ENCODE measurements around the gene C1orf52.

The C1orf52 gene

DNA sequence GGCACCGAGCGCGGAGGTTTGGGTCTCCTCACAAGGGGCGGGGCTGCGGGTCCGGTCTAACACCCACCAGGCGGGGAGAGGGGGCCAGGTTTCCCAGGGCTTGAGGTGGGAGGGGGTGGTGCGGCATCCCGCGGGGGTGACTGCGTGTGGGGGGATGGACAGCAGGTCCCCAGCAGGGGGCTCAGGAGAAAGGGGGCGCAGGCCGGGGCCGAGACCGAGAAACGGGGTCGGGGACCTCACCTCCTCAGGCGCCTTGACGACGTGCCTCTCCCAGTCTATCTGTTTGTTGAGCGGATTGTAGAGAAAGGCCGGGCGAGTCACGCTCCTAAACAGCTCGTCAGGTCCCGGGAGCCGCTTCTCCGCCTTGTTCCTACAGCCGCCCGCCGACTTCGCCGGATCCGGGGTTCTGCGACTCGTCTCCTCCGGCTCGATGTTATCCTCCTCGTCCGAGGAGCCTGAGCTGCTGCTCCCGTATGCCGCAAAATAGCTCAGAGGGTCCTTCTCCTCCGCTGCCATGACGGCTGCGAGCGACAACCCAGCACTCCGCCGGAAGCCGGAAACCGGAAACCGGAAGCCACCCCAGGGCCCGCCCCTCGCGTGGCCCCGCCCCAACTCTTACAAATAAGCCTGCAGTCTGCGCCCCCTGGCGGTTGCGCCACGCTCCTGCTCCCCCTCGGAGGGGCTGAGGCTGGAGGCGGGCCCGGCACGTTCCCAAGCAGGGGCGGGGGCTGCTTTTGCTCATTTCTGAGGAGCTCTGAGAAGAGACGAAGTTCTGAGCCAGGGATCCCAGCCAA lies at the start of gene C1orf52:
C1orf52 (minus strand) TSS at position 545 of the 794 bp plus-strand sequence; CDS start at position 516, 29 bp downstream.
- DNase-seq (ENCODE audit: low read depth in 1 of 2, low spot score in 1 of 2), result peak; percentile 89 to 97

DNA sequence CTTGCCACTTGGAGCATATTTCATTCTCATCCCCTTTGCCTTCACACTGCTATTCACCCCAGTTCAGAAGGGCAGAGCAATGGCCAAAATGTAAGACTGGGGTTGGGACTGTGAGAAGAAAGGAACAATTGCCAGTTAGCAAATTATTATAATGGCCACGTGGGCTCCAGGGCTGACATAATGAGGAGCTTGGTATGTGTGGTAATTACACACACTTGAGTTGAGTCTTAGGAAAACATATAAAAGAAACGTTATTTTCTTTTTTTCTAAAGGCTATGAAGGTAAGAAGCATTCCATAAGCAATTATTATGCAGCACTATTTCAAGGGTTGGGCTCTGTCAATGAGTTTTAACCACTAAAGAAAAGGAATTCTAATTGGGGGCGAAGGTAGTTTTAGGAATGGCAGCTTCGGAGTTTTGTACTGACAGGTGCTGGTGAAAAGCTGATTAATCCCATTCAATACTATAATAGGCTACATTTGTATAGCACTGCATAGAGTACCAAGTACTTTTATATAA lies 49.4 kb upstream of the C1orf52 start:
- DNase-seq (ENCODE audit: low read depth in 1 of 2, low spot score in 1 of 2), result no peak

DNA sequence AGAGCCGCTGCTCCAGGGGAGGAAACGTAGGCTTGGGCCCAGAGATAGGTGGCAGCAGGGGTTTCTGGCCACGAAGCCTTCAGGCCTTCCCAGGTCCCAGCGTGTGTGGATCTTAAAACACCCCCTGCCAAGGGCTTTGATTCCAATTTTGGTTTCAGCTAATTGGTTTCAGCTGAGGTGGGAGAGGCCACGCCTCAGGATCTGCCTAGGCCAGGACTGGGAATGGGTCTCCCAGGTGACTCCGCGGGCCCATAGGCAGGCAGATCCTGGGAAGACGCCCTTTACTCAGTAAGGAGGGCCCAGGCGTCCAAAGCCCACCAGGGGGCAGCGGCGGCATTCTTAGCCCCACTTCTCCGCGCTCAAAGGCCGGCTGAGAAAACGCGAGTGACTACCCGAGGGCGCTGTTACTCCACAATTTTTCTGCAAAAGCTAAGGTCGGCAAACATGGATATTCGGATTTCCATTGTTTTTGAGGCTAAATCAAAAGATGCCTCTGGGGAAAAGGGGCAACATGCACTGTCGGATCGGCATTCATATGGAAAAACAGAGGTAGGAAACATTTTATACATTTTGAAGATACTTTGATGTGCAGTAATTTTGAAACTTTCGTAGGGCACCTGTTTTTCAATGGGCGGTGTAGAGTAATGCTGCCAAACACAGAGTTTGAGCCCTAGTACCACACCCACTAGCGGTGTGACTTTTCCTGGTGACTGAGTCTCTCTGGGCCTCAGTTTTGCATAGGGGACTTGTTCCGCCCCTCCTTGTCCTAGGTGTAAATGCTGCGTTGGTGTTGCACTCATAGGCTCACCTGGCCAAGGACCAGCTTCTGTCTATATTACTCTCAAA lies 48.7 kb upstream of the C1orf52 start:
- peak; percentile 22 to 48 for DNase-seq (ENCODE audit: low read depth in 1 of 2, low spot score in 1 of 2)

DNA sequence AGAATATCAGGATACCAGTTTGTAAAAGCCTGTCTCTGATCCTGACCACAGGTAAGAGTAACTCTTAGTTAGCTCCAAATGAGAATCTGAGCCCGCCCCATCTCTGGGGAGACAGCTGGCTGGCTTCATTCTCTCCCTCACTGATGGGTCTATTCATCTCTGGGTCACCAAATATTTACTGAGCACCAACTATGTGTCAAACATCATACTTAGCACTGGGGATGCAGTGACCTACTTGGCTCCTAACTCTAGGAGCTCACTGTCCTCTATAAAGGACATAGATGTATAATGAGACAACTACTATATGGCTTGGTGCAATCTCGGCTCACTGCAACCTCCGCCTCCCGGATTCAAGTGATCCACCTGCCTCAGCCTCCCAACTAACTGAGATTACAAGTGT lies 46.8 kb upstream of the C1orf52 start:
- DNase-seq (ENCODE audit: low read depth in 1 of 2, low spot score in 1 of 2), result no peak

DNA sequence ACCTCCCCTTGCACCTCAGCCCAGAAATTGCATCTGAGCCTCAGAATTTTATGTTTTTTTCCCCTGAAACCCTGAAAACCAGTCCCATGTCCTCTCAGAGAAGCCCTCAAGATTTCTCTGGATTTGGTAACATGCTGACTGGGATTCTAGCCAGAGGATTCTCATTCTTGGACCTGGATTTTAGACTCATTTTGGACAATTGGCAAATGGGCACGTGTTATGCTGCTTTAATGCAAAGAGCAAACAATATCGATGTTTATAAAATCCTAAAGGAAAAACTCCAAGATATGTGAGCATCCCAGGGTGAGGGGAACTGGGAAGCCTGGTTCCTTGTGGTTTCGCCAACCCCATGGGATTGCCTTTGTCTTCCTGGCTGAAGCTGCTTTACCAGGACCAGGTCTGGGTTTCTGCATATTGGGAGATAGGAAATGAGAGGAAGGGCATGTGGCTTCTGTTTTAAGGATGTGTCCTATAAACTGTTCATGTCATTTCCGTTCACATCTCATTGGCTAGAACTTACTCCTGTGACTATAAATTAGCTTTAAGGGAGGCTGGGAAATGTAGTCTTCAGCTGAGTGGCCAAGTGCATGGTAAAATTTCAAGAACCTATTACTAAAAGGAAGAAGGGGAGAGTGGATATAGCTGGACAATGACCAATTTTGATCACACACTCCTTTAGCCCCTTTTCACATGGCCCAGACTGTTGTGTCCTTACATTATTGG lies 44.1 kb upstream of the C1orf52 start:
- DNase-seq (ENCODE audit: low read depth in 1 of 2, low spot score in 1 of 2), result no peak

DNA sequence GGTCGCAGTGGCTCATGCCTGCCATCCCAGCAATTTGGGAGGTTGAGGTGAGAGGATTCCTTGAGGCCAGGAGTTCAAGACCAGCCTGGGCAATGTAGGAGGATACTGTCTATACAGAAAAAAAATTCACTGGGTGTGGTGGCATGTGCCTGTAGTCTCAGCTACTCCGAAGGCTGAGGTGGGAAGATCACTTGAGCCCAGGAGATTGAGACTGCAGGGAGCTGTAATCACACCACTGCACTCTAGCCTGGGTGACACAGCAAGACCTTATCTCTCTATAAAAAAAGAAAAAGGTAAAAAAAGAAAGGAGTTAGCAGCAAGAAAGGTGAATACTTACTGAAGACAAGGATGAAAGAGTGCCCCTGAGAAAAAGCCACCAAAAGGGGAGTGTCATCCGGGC lies 40.7 kb upstream of the C1orf52 start:
- no peak for DNase-seq (ENCODE audit: low read depth in 1 of 2, low spot score in 1 of 2)

DNA sequence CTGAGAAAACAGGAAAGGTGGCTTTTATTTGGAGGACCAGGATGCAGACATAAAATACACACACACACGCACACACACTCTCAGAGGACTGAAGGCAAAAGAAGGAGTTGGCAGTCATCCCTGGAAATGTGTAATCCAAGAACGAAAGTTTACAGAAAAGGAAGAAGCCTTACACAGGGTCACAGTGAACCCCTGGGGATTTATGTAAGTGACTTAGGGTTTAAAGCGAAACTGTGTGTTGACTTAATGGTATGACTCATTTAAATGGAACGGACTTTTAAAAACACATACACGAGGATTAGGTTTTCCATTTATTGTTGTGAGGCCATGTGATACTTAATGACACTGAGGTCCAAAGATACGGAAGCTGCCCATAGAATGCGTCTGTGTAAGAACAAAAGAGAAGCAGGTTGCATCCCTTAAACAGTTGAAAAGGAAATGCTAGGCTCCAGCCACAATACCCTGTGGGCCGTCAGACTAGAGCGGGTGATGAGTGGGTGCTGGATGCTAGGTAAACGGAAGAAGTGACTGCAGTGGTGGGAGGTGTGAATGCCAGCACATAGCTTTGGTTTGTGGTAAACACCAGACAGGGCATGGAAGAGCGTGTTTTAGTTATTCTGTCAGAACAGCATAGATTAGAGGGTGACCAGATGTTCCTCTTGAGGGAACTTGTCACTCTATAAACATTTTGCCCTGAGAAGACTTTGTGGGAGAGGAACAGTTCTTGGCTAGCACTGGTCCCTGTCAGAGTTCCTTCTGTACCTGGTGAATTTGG lies 38.6 kb upstream of the C1orf52 start:
- peak; percentile 33 to 75 for DNase-seq (ENCODE audit: low read depth in 1 of 2, low spot score in 1 of 2)

DNA sequence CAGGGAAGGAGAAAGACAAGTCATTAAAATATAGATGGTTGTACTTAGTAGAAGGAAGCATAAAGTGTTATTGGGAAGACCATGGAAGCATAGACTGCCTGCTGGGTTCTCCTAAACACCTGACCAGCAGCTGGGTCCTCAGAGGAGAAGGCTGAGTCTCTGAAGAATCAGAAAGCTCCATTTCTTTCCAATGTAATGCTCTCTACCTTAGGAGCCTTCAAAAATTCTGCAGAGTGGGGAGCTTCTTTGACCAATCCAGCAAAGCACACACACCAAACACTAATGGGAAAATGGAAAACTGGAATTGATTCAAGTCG lies 38.0 kb upstream of the C1orf52 start:
- no peak for DNase-seq (ENCODE audit: low read depth in 1 of 2, low spot score in 1 of 2)

DNA sequence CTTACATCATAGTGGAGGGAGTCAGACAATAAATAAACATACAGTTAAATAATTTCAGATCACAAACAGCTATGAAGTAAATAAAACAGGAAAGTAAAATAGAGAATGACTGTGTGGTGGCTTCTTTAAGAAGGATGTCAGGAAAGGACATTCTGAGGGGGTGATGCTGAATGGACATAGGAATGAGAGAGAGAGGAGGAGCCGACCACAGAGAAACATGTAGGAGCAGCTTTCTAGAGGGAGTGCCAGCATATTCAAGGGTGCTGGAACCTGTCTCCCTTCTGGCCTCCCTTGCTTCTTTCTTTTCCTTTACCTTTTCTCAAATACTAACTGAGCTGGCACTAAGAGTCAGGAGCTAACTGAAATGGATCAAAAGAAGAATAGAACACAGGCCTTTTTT lies 37.5 kb upstream of the C1orf52 start:
- no peak for DNase-seq (ENCODE audit: low read depth in 1 of 2, low spot score in 1 of 2)

DNA sequence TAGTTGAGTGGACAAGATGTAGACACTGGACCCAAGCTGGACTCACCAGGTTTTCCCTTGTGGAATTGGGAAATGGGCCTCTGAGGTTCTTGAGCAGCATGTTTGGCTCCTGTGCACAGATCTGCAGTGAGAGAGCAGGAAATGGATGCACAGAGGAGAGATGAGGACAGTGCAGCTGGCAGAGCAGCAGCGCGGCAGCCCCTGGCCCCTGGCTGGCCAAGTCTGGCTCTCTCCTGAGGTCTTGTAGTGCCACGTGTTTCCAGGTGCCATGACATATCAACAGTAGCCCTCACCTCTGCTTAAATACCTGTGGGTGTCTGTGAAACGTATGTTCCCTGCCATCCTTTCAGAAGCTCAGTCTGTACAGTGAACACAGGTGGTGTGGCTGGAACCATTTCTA lies 36.2 kb upstream of the C1orf52 start:
- no peak for DNase-seq (ENCODE audit: low read depth in 1 of 2, low spot score in 1 of 2)

DNA sequence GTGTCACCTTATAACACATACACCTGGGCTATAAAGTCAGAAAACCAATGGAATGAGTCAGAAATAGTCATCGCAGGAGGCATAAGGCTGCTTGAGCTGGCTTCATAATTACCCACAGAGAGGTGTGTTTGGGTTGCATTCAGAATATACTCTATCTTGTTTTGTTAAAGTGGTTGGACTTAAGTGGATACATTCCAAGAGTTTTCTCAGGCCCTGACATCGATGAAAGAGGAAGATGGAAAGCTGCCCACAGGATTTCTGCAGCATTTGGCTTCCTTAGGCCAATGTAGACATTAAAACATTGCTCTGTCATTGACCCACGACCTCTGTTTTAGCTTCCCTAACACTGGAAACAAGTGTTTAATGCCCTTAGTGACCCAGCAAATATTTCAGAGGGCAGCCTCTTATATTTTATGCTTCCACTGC lies 35.6 kb upstream of the C1orf52 start:
- no peak for DNase-seq (ENCODE audit: low read depth in 1 of 2, low spot score in 1 of 2)

DNA sequence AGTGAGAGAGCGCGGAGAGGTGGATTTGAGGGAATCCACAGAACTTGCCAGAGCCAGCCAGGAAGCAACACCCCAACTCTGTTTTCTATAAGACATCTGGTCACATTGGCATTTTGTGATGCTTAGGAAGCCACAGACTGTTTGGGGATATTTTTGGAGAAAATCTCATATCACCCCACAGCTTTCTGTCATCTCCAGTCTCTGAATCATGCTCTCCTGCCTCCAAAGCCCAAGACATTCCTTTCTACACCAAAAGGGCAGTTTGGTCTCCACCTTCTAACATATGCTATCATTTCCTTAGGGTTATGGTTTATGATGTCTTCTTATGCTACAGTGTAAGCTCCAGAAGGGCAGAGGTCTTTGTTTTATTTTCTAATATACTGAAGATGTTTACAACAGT lies 31.4 kb upstream of the C1orf52 start:
- DNase-seq (ENCODE audit: low read depth in 1 of 2, low spot score in 1 of 2), result no peak

DNA sequence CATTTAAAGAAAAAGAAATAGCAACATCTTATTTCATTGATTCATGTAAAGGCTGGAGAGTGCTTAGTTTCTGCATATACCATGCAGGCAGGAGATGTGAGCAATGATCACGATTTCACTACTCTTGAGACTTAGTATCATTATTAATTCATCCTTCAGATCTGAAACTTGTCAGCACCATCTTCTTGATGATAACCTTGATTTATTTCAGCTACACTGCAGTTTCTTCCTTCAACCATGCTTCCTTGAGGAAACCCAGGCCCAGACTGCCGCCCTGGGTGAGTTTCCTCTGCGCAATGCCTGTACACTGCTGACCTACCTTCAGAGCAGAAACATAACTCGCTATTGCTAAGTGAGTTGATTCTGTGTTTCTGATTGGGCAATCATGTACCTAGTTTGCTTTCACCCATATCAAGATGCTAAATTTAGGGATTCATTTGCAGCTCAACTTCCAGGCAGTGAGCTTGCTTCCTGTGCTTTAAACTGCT lies 30.4 kb upstream of the C1orf52 start:
- DNase-seq (ENCODE audit: low read depth in 1 of 2, low spot score in 1 of 2), result no peak

DNA sequence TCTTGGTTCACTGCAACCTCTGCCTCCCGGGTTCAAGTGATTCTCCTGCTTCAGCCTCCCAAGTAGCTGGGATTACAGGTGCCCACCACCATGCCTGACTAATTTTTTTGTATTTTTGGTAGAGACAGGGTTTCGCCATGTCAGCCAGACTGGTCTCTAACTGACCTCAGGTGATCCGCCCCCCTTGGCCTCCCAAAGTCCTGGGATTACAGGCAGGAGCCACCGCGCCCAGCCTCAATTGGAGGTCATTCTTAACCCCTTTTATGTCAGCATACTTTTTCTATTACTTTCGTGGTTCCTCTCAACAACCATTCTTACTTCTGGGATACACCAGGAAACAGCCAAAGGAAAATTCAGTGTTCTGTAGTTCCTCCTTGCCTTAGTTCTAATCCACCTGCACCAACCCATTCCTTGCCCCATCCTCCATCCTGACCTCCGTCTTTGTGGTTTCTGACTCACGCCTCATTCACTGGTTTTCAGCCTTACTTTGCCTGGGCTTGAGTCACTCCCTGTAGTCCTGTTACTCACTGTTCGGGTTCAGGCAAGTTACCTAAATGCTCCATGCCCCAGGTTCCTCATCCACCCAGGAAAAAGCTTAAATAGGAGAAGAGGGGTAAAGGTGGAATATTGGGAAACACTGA lies 29.9 kb upstream of the C1orf52 start:
- DNase-seq (ENCODE audit: low read depth in 1 of 2, low spot score in 1 of 2), result no peak

DNA sequence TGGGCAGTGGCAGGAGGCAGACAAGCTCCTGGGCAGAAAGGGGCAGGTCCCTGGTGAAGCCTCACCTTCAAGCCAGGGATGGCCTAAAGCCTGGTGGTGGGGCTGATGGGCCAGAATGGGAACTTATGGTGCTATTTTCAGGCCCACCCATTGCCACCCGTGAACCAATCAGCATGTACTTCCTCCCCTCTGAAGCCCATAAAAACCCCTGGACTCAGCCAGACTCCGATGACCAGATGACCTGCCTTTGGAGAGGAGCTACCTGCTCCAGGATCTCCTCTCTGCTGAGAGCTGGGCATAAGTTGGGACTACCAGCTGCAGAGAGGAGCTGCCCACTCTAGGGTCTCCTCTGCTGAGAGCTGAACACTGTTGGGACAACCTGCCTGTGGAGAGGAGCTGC lies 24.7 kb upstream of the C1orf52 start:
- DNase-seq (ENCODE audit: low read depth in 1 of 2, low spot score in 1 of 2), result no peak

DNA sequence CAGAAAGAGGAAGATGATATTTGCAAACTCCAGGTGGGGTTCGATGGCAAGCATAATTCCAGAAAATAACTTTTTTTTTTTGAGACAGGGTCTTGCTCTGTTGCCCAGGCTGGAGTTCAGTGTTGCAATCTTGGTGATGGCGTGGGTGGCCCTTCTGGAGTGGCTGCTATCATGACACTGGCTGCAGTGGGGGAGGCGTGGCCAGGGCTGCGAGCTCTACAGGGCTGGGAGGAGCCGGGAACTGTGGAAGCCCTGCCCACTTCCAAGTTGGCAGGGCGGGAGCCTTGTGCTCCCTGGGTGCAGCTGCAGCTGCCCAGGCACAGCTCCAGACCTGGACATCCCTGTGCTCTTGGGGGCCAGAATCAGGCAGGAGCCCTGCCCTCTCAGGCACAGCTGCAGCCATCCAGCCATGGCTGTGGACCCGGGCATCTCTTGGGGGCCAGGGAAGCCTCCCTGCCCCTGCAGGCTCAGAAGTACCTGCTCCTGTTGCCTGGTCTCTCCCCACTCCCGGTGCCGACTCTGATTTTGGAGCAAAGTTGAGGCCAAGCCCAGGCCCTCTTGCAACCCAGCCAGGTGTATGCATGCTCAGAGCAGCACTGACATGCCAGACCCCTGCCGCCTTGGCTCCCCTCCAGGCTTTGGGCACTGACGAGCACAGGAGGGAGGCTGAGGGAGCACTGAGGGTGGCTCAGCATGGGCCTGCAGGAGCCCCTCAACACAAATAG lies 24.2 kb upstream of the C1orf52 start:
- no peak for DNase-seq (ENCODE audit: low read depth in 1 of 2, low spot score in 1 of 2)

DNA sequence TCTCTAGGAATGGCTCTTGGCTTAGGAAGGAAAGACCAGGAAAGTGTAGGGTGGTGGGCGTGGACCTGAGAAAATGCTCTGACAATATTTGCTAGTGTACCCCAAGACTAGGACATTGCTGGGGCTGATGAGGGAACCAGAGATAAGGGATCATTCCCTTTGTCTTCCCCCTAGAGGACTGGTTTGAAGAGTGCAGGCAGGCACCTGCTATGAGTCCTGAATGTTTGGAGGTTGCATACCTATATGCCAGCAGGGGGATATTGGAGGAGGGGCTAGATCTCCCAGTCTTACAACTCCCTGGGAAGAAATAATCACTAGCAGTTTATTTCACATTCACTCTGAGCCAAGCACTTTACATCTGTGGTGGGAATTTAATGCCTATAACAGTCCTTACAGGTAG lies 23.0 kb upstream of the C1orf52 start:
- no peak for DNase-seq (ENCODE audit: low read depth in 1 of 2, low spot score in 1 of 2)

DNA sequence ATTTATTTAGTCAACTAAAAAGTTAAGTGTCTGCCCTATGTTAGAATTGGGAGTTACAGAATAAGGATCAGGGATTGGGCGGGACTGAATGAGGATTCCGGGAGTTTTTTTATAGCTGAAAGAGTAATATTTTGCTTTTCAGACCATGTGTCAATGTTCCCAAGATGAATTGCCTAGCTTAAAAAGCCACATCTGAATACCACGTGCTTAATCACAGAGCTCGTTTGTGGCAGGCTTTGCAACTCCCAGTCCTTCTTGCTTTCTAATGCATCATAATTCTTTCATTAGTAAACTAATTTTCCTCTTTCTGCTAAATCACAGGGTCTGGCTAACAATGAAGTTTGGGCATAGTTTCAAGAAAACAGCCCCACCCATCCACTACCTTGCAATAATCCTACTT lies 21.2 kb upstream of the C1orf52 start:
- no peak for DNase-seq (ENCODE audit: low read depth in 1 of 2, low spot score in 1 of 2)

DNA sequence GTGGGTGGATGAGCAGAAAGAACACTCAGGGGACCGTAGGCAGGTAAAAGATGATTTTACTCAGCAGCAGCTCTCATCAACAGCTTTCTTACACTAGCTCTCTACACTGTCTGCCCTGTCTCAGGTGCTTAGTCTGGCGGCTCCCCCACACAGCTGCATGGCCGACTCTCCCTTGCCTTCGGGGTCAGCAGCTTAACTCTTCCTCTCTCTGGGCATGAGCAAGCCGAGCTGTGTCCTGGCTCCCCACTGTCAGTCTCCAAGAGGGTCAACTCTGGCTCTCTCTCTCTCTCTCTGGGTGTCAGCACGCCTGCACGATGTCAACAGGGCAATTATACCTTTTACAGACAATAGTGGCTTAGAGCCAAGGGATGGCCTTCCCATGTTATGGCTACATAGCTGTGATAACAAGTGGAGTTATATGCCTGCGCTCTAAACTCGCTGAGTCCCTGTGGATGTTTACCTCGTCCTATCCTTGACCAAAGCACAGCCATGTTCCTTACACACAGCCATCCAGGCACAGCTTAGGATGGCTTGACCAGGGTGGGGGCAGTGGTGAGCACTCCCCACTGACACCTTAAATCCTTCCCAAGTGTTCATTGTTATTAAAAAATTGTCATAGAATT lies 20.1 kb upstream of the C1orf52 start:
- no peak for DNase-seq (ENCODE audit: low read depth in 1 of 2, low spot score in 1 of 2)
